Body of pancreas (tissue), 4 donors: ENCODE data around the gene MLPH. TPM values are rescaled to one million over a fixed set of nuclear protein-coding genes. Genes with fewer than 3 reads are reported as not detected.
"Not testable (repeated sequence)": the region's sequence is repeated elsewhere in the genome, so short reads cannot be mapped to it uniquely, and the experiment has no call there.

Experiments used
- ATAC-seq: fragments of 150-250 bp; one replicate; pipeline ENCODE4 v1.9.1; 2016
- DNase-seq, 4 donors: peaks; one replicate each; pipeline ENCODE4 v3.0.0-alpha.2; 2019
- H3K27ac ChIP-seq, 4 donors: fragments of 200-600 bp; sonication (generic); 1 replicate in 3 of 4; 2 replicates in 1 of 4; pipeline versions ENCODE4 v1.5.1 to v1.6.1; 2016 to 2019; ENCODE audit warnings: mild to moderate bottlenecking in 1 of 4, mixed read lengths in 1 of 4, moderate library complexity in 1 of 4
- H3K27me3 ChIP-seq, 2 donors: fragments of 200-600 bp; sonication (generic); one replicate each; pipeline ENCODE4 v1.6.0; 2016; ENCODE audit warnings: mild to moderate bottlenecking in 1 of 2
- H3K36me3 ChIP-seq, 2 donors: fragments of 200-600 bp; sonication (generic); replicated peaks in 1 of 2; 2 replicates each; pipeline ENCODE4 v1.5.1; 2016; ENCODE audit warnings: low read depth in 2 of 2; ENCODE audit not compliant: insufficient read depth in 1 of 2
- H3K4me1 ChIP-seq: fragments of 200-600 bp; sonication (generic); one replicate; pipeline ENCODE4 v1.6.0; 2016
- H3K4me3 ChIP-seq, 2 donors: fragments of 200-600 bp; sonication (generic); 1 replicate in 1 of 2; 2 replicates in 1 of 2; pipeline ENCODE4 v1.5.1; 2016 to 2019
- H3K9me3 ChIP-seq, 3 donors: fragments of 200-600 bp; sonication (generic); 1 replicate in 2 of 3; 2 replicates in 1 of 3; pipeline ENCODE4 v1.5.1; 2016
- POLR2A ChIP-seq, 3 donors: fragments of 450-650 bp; IDR thresholded peaks; one replicate each; pipeline ENCODE4 v1.6.1; 2016; ENCODE audit warnings: antibody characterized with exemption in 3 of 3, mild to moderate bottlenecking in 2 of 3
- WGBS, 2 donors: methylation state at CpG; one replicate each; pipeline ENCODE4 v1.1.5; 2017; 5-methylcytosine and 5-hydroxymethylcytosine counted together
- intact Hi-C: fragments of 100-400 bp; cut with DNase I; formaldehyde crosslinking; loops from one replicate; pipeline ENCODE4 v1.15.1; 2023
- total RNA-seq, 2 donors: library from RNA; depleted of rRNA; stranded (reverse); fragments of >200 nt; gene quantifications; one replicate each; pipeline ENCODE4 v1.1.0, GENCODE V29; 2016
- TF ChIP-seq, protein P1 (sequence below), 7 experiments: fragments of 450-650 bp in 4 of 7; fragments of 200-600 bp in 3 of 7; sonication (generic) in 3 of 7; IDR thresholded peaks; one replicate each; pipeline ENCODE4 v1.5.1; 2016 to 2019; ENCODE audit warnings: antibody characterized with exemption in 7 of 7

MLPH gene
- total RNA-seq, 2 donors from 2014 or later: 30.3 to 64.3 TPM

DNA sequence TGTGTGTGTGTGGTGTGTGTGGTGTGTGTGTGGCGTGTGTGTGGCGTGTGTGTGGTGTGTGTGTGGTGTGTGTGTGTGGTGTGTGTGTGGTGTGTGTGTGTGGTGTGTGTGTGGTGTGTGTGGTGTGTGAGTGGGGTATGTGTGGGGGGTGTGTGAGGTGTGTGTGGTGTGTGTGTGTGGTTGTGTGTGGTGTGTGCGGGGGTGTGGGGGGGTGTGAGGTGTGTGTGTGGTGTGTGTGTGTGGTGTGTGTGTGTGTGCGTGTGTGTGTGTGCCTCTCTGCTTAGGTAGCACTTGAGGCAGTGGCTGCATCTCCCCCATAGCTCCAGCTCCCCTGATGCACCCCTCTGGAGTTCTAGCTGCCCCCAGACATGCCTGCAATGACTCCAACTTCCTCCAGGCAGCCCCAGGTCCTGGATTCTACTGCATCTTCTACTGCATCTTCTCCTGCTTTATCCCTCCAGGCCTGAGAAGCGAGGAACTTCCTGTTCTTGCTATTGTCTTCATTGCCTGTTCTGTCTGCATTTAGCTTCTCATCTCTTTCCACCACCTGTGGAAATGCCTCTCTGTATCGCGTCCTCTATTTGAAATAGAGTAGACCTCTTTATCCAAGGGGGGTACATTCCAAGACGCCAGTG, 22.2 kb upstream of the MLPH start:
- no peaks in the 10 kb centered on the region for H3K27me3 ChIP-seq
- WGBS, 2 donors: 65 to 87% methylated on average over 8 of the region's 8 CpGs
- H3K9me3 ChIP-seq: no peaks in the 10 kb centered on the region
- H3K36me3 ChIP-seq: no peaks in the 10 kb centered on the region
- TF ChIP-seq POLR2A (IDR thresholded peaks at IDR 0.05): no peak
- TF ChIP-seq, protein P1, sequence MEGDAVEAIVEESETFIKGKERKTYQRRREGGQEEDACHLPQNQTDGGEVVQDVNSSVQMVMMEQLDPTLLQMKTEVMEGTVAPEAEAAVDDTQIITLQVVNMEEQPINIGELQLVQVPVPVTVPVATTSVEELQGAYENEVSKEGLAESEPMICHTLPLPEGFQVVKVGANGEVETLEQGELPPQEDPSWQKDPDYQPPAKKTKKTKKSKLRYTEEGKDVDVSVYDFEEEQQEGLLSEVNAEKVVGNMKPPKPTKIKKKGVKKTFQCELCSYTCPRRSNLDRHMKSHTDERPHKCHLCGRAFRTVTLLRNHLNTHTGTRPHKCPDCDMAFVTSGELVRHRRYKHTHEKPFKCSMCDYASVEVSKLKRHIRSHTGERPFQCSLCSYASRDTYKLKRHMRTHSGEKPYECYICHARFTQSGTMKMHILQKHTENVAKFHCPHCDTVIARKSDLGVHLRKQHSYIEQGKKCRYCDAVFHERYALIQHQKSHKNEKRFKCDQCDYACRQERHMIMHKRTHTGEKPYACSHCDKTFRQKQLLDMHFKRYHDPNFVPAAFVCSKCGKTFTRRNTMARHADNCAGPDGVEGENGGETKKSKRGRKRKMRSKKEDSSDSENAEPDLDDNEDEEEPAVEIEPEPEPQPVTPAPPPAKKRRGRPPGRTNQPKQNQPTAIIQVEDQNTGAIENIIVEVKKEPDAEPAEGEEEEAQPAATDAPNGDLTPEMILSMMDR (IDR thresholded peaks at IDR 0.05): no peak
- ATAC-seq (no peak), DNase-seq (no peak)
- intact Hi-C loops: no loop called here
- H3K4me1 ChIP-seq: no peaks in the 10 kb centered on the region
- H3K4me3 ChIP-seq: no peak overlapping the region
- no peak overlapping the region for H3K27ac ChIP-seq

GRCh38 chr2:237465515-237466148, 21.4 kb upstream of the MLPH start:
- ATAC-seq (no peak), DNase-seq (no peak)
- Histone ChIP-seq H3K27ac (no peak overlapping the region), H3K27me3 (no peaks in the 10 kb centered on the region), H3K36me3 (no peaks in the 10 kb centered on the region), H3K9me3 (no peaks in the 10 kb centered on the region), H3K4me3 (no peak overlapping the region), H3K4me1 (no peaks in the 10 kb centered on the region)
- WGBS, 2 donors: 82 to 83% methylated on average over 16 of the region's 16 CpGs
- no peak for TF ChIP-seq POLR2A (IDR thresholded peaks at IDR 0.05)
- TF ChIP-seq, protein P1 (IDR thresholded peaks at IDR 0.05): no peak
- intact Hi-C loops: no loop called here

GRCh38 chr2:237466211-237466610, 20.8 kb upstream of the MLPH start:
- Histone ChIP-seq H3K27ac (no peak overlapping the region), H3K4me3 (no peak overlapping the region), H3K4me1 (no peaks in the 10 kb centered on the region), H3K27me3 (no peaks in the 10 kb centered on the region), H3K9me3 (no peaks in the 10 kb centered on the region), H3K36me3 (no peaks in the 10 kb centered on the region)
- no peak for ATAC-seq
- 61 to 71% methylated on average over 6 of the region's 6 CpGs for WGBS, 2 donors
- intact Hi-C loops: no loop called here
- DNase-seq: no peak
- no peak for TF ChIP-seq POLR2A (IDR thresholded peaks at IDR 0.05)
- TF ChIP-seq, protein P1 (IDR thresholded peaks at IDR 0.05): no peak

- intact Hi-C loops: no loop called here
- Histone ChIP-seq H3K27ac (no peak overlapping the region), H3K4me1 (no peaks in the 10 kb centered on the region), H3K36me3 (no peaks in the 10 kb centered on the region), H3K9me3 (no peaks in the 10 kb centered on the region), H3K27me3 (no peaks in the 10 kb centered on the region), H3K4me3 (no peak overlapping the region)
- DNase-seq: no peak
- ATAC-seq: no peak
- no peak for TF ChIP-seq POLR2A (IDR thresholded peaks at IDR 0.05)
- TF ChIP-seq, protein P1 (IDR thresholded peaks at IDR 0.05): no peak
- 57 to 58% methylated on average over 5 of the region's 5 CpGs for WGBS, 2 donors
These were observed 19.4 kb upstream of the MLPH start for GRCh38 chr2:237467447-237468179.

DNA sequence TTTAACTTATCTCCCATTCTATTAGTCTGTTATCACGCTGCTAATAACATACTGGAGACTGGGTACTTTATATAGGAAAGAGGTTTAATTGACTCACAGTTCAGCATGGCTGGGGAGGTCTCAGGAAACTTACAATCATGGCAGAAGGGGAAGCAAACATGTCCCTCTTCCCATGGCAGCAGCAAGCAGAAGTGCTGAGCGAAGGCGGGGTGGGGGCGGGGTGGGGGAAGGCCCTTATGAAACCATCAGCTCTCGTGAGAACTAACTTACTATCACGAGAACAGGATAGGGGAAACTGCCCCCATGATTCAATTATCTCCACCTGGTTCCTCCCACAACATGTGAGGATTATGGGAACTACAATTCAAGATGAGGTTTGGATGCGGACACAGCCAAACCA, 17.6 kb upstream of the MLPH start:
- H3K9me3 ChIP-seq, H3K4me3 ChIP-seq, ATAC-seq, H3K4me1 ChIP-seq, H3K27me3 ChIP-seq, H3K36me3 ChIP-seq, intact Hi-C loops, H3K27ac ChIP-seq, DNase-seq: not testable (repeated sequence)
- 51% methylated on average over 7 of the region's 7 CpGs for WGBS, 2 donors
